IMR-90 (cell line): ENCODE results near the gene HDAC7. TPM values are rescaled to one million over a fixed set of nuclear protein-coding genes. Genes with fewer than 3 reads are reported as not detected.

Experiments
- ATAC-seq: fragments of 200-7000 bp; cut with Tn5 transposase; 2 replicates; pipeline ENCODE4 v1.9.1; 2020; ENCODE audit warnings: low read depth, mild to moderate bottlenecking, moderate library complexity
- BruUV-seq: library from RNA; stranded (reverse); fragments of 400-500 nt; replicated peaks from 2 replicates; lab custom pipeline; 2021; lab: Mats Ljungman, UMichigan
- CTCF ChIA-PET: fragments of 300-600 bp; formaldehyde crosslinking; extraction: SDS; loops from one replicate; lab custom pipeline; 2021; ENCODE audit warnings: antibody characterized with exemption; lab: Yijun Ruan, JAX
- POLR2A ChIA-PET: fragments of 300-600 bp; sonication (Branson Sonifier 250); formaldehyde crosslinking; loops from one replicate; lab custom pipeline; 2022; ENCODE audit warnings: antibody characterized with exemption; ENCODE audit not compliant: unreplicated experiment; lab: Charles Lee
- DNase-seq: peaks from one replicate; pipeline ENCODE4 v3.0.0; 2013
- H2AFZ ChIP-seq: replicated peaks from 2 replicates; pipeline ENCODE3; 2013; ENCODE audit warnings: low read length, mild to moderate bottlenecking; ENCODE audit not compliant: poor library complexity
- H2AK5ac ChIP-seq: 2 replicates; pipeline ENCODE4 v1.6.1; 2013; ENCODE audit warnings: low read depth, low read length, inconsistent platforms
- H2AK9ac ChIP-seq: replicated peaks from 2 replicates; pipeline ENCODE3; 2013; ENCODE audit warnings: mild to moderate bottlenecking, low read depth, low read length, moderate library complexity; ENCODE audit not compliant: poor library complexity
- H2BK120ac ChIP-seq: 2 replicates; pipeline ENCODE4 v1.6.1; 2013; ENCODE audit warnings: low read depth, low read length, inconsistent platforms
- H2BK15ac ChIP-seq: 3 replicates; pipeline ENCODE4 v1.6.1; 2013; ENCODE audit warnings: low read depth, low read length, inconsistent platforms
- H2BK20ac ChIP-seq: 2 replicates; pipeline ENCODE4 v1.6.1; 2013; ENCODE audit warnings: low read depth, mild to moderate bottlenecking, inconsistent platforms, low read length, moderate library complexity
- H2BK5ac ChIP-seq: 2 replicates; pipeline ENCODE4 v1.6.1; 2013; ENCODE audit warnings: mild to moderate bottlenecking, low read depth, low read length, inconsistent platforms; ENCODE audit not compliant: poor library complexity, severe bottlenecking
- H3K14ac ChIP-seq: replicated peaks from 2 replicates; pipeline ENCODE4 v1.6.1; 2013; ENCODE audit warnings: low read depth, low read length, inconsistent platforms
- H3K18ac ChIP-seq: 2 replicates; pipeline ENCODE4 v1.6.1; 2013; ENCODE audit warnings: low read depth, low read length, control low read depth
- H3K23ac ChIP-seq: 2 replicates; pipeline ENCODE4 v1.6.1; 2013; ENCODE audit warnings: low read depth, low read length, inconsistent platforms
- H3K27ac ChIP-seq: 2 replicates; pipeline ENCODE4 v1.5.1; 2013; ENCODE audit warnings: mild to moderate bottlenecking, control low read depth, low read length; ENCODE audit not compliant: insufficient read depth
- H3K27me3 ChIP-seq: 2 replicates; pipeline ENCODE4 v1.6.1; 2013; ENCODE audit warnings: low read length; ENCODE audit not compliant: control insufficient read depth, insufficient read depth
- H3K36me3 ChIP-seq: 2 replicates; pipeline ENCODE4 v1.6.1; 2013; ENCODE audit warnings: low read length, mixed read lengths; ENCODE audit not compliant: control insufficient read depth, insufficient read depth
- H3K4ac ChIP-seq: 2 replicates; pipeline ENCODE4 v1.6.1; 2013; ENCODE audit warnings: low read depth, low read length, inconsistent platforms
- H3K4me1 ChIP-seq: 2 replicates; pipeline ENCODE4 v1.6.1; 2013; ENCODE audit warnings: low read length, mixed read lengths; ENCODE audit not compliant: control insufficient read depth, insufficient read depth
- H3K4me2 ChIP-seq: 2 replicates; pipeline ENCODE4 v1.6.1; 2013; ENCODE audit warnings: low read depth, mild to moderate bottlenecking, control low read depth, low read length, moderate library complexity
- H3K4me3 ChIP-seq: 2 replicates; pipeline ENCODE4 v1.5.1; 2013; ENCODE audit warnings: low read depth, mild to moderate bottlenecking, control low read depth, low read length, moderate library complexity; ENCODE audit not compliant: insufficient read depth
- H3K56ac ChIP-seq: 2 replicates; pipeline ENCODE4 v1.6.1; 2013; ENCODE audit warnings: low read length, inconsistent platforms; ENCODE audit not compliant: insufficient read depth; ENCODE audit errors: extremely low read depth
- H3K79me1 ChIP-seq, 2 experiments: 2 replicates each; pipeline ENCODE4 v1.6.1; 2013; ENCODE audit warnings: low read length in 2 of 2, inconsistent platforms in 1 of 2, low read depth in 1 of 2
- H3K9ac ChIP-seq: 2 replicates; pipeline ENCODE4 v1.6.1; 2013; ENCODE audit warnings: low read depth, low read length, control low read depth
- H3K9me1 ChIP-seq: 2 replicates; pipeline ENCODE4 v1.6.1; 2013; ENCODE audit warnings: low read length, inconsistent platforms; ENCODE audit not compliant: insufficient read depth
- H3K9me3 ChIP-seq: 2 replicates; pipeline ENCODE4 v1.6.1; 2013; ENCODE audit warnings: low read length; ENCODE audit not compliant: control insufficient read depth, insufficient read depth
- H4K20me1 ChIP-seq: 2 replicates; pipeline ENCODE4 v1.6.1; 2013; ENCODE audit warnings: low read length, inconsistent platforms; ENCODE audit not compliant: insufficient read depth
- H4K5ac ChIP-seq: 2 replicates; pipeline ENCODE4 v1.6.1; 2013; ENCODE audit warnings: mild to moderate bottlenecking, low read depth, low read length, control low read depth
- H4K8ac ChIP-seq, 2 experiments: 2 replicates each; pipeline ENCODE4 v1.6.1; 2013; ENCODE audit warnings: low read depth in 2 of 2, low read length in 2 of 2, control low read depth in 1 of 2, inconsistent platforms in 1 of 2
- H4K91ac ChIP-seq: 2 replicates; pipeline ENCODE4 v1.6.1; 2013; ENCODE audit warnings: low read depth, low read length, inconsistent platforms; ENCODE audit not compliant: insufficient read depth
- BHLHE40 ChIP-seq: fragments of 150-350 bp; IDR thresholded peaks from 2 replicates; pipeline ENCODE4 v1.6.1; 2016; ENCODE audit warnings: mild to moderate bottlenecking, low read depth, low read length
- ELK1 ChIP-seq: fragments of 150-350 bp; IDR thresholded peaks from 2 replicates; pipeline ENCODE4 v1.6.1; 2016; ENCODE audit warnings: low read depth, mild to moderate bottlenecking, low read length, moderate library complexity, borderline replicate concordance
- MAFK ChIP-seq: IDR thresholded peaks from 2 replicates; pipeline ENCODE4 v1.6.1; 2012; ENCODE audit warnings: low read depth, low read length, improper control_type of control experiment
- NFE2L2 ChIP-seq: fragments of 150-350 bp; IDR thresholded peaks from 2 replicates; pipeline ENCODE4 v1.6.1; 2016; ENCODE audit warnings: low read depth, mild to moderate bottlenecking, low read length
- RAD21 ChIP-seq: IDR thresholded peaks from 2 replicates; pipeline ENCODE4 v1.6.1; 2012; ENCODE audit warnings: low read length, improper control_type of control experiment
- RFX5 ChIP-seq: IDR thresholded peaks from 2 replicates; pipeline ENCODE4 v1.8.0; 2012; ENCODE audit warnings: low read depth, mild to moderate bottlenecking, low read length, moderate library complexity
- WGBS, 2 experiments: methylation state at CpG; one replicate each; pipeline versions ENCODE4 v1.1.5 to v1.1.7; 2013; ENCODE audit warnings: missing lambda C conversion rate in 2 of 2; ENCODE audit not compliant: insufficient read length in 1 of 2; ENCODE audit errors: extremely low coverage in 2 of 2; 5-methylcytosine and 5-hydroxymethylcytosine counted together
- dilution Hi-C: fragments of 300-500 bp; cut with HindIII; formaldehyde crosslinking; loops from one replicate; pipeline ENCODE4 v1.14.3; 2018; ENCODE audit warnings: low sequenced_read_pairs; ENCODE audit not compliant: unreplicated experiment
- in situ Hi-C: fragments of 300-500 bp; cut with MboI; formaldehyde crosslinking; loops from 3 replicates; pipeline ENCODE4 v1.14.3; 2019; ENCODE audit warnings: low sequenced_read_pairs, inconsistent platforms, mixed read lengths
- intact Hi-C: fragments of 100-400 bp; cut with micrococcal nuclease; formaldehyde crosslinking; loops from 2 replicates; pipeline ENCODE4 v1.10.0; 2022
- polyA plus RNA-seq, 3 experiments: library from polyadenylated mRNA; depleted of rRNA; stranded (reverse); fragments of >200 nt; gene quantifications; 2 replicates each; pipeline ENCODE4 v1.2.3, GENCODE V29; 2012; ENCODE audit warnings: low replicate concordance in 1 of 3
- total RNA-seq: library from RNA; depleted of rRNA; stranded (reverse); fragments of >200 nt; gene quantifications from 2 replicates; pipeline ENCODE4 v1.2.3, GENCODE V29; 2012

HDAC7 gene
- total and polyA plus RNA-seq, 2 of the 4 experiments (the other 2 are of a cell fraction) = 10.4 to 64.7 TPM

GRCh38 chr12:47835006-47835830 lies 15.5 kb upstream of the HDAC7 start:
- H3K4ac ChIP-seq = no peak overlapping the region
- H2BK120ac ChIP-seq = no peak overlapping the region
- H3K23ac ChIP-seq = no peak overlapping the region
- peaks cover 8% of the 10 kb centered on the region; the same call in 1 of the 2 replicates for H3K4me1 ChIP-seq
- 100% methylated on average over 1 of the region's 12 CpGs; no CpG with 5 or more reads in 1 of the 2 experiments for WGBS, 2 experiments
- H3K9me3 ChIP-seq = no peaks in the 10 kb centered on the region
- no peak overlapping the region for H3K4me3 ChIP-seq
- H2AK9ac ChIP-seq = no peak overlapping the region
- H3K27me3 ChIP-seq = no peaks in the 10 kb centered on the region
- peak overlapping the region; percentile 35; the same call in 1 of the 2 replicates for H3K18ac ChIP-seq
- no TSS peak for BruUV-seq
- CTCF ChIA-PET = interaction anchor here (0.7 to 1.3 kb wide), 2 partner anchors 67 to 120 kb away, joined by 3 to 4 read pairs; no protein-coding TSS in a partner anchor
- no peak overlapping the region for H4K8ac ChIP-seq
- dilution Hi-C loops = no loop called here
- no peak overlapping the region for H2AK5ac ChIP-seq
- H4K5ac ChIP-seq = peak overlapping the region; percentile 54; the same call in 1 of the 2 replicates
- POLR2A ChIA-PET = no interaction called here
- no peak overlapping the region for H3K56ac ChIP-seq
- H4K91ac ChIP-seq = no peak overlapping the region
- in situ Hi-C loops = loop anchor here (5.0 to 10.0 kb wide), 2 partner anchors 90 to 123 kb away; no protein-coding TSS in a partner anchor
- H3K9me1 ChIP-seq = no peaks in the 10 kb centered on the region
- no peaks in the 10 kb centered on the region for H4K20me1 ChIP-seq
- H3K36me3 ChIP-seq = no peaks in the 10 kb centered on the region
- no peak overlapping the region for H2BK15ac ChIP-seq
- ATAC-seq (no peak), DNase-seq (no peak)
- TF ChIP-seq MAFK (no peak), ELK1 (no peak), BHLHE40 (no peak), RAD21 (no peak), RFX5 (no peak), NFE2L2 (no peak)
- 0 out of 2 replicates have a peak overlapping the region, but pooled peaks have one; percentile 19 for H3K14ac ChIP-seq
- H3K79me1 ChIP-seq = no peaks in the 10 kb centered on the region
- intact Hi-C loops = no loop called here
- no peak overlapping the region for H2BK20ac ChIP-seq
- no peak overlapping the region for H3K27ac ChIP-seq
- peak overlapping the region; percentile 83 for H2AFZ ChIP-seq
- no peak overlapping the region for H3K4me2 ChIP-seq
- H3K9ac ChIP-seq = no peak overlapping the region
- no peak overlapping the region for H2BK5ac ChIP-seq
